ENCODE measurements around the gene PLAAT1.

The PLAAT1 gene

GRCh38 chr3:193240850-193241706 is at the start of gene PLAAT1:
TSS of gene PLAAT1 (plus strand) at chr3:193241222. CDS start at chr3:193255651, 14,429 bp downstream.
- DNase-seq, result peak; percentile 63

DNA sequence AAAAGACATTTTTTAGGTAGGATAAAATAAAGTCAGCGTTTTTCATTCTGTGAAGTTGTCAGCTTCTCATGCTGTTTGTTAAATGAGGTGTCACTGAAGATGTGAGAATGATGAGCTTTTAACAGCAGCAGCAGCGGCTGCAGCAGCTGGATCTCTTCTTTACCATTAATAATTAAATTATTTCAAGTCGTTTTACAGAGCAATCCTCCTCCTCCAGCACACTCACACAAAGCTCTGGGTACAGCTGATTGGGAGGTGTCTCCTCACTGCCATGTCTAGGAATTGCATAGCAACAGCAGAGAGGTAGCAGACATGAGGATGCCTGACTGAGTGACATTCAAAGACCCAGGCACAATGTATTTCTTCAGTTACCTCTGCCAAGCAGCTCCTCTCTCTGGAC is 46.7 kb upstream of the PLAAT1 start:
- DNase-seq, result no peak

GRCh38 chr3:193196746-193197145 is 44.3 kb upstream of the PLAAT1 start:
- DNase-seq, result no peak

- peak; percentile 85 for DNase-seq
Observed at GRCh38 chr3:193207290-193208273, 33.4 kb upstream of the PLAAT1 start.

GRCh38 chr3:193210618-193211017 is 30.4 kb upstream of the PLAAT1 start:
- DNase-seq, result no peak

DNA sequence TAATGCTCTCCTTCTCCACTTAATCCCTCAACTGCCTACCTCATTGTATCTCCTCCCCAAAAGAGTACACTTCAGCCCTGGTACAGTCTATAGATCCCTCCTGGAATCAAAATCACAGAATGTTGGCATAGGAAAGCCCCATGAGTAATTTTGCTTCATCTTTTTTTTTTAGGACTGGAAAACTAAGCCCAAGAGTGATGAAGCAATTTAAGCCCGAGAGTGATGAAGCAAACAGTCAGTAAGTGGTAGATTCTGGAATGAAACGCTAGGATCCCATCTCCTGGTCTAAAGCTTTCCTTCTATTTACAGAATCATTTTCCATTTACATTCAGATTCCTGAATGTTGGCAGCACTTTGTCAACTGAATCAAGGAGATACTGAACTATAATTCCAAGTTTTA is 29.8 kb upstream of the PLAAT1 start:
- DNase-seq, result no peak

DNA sequence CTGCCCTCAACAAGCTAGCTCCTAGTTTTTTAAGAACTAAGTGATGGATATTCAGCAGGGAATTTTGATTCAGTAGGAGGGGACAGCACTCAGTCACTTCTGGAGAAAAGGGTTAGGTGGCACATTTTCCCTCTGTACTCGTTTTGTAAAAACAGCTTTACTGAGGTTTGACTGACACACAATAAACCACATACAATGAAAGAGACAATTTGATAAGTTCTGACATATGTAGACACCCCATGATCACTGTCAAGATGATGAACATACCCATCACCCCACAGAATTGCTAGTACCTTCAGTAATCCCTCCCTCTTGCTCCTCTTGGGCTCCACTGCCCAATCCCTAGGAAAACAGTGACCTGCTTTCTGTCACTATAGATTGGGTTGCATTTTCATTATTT is 29.0 kb upstream of the PLAAT1 start:
- DNase-seq, result no peak

DNA sequence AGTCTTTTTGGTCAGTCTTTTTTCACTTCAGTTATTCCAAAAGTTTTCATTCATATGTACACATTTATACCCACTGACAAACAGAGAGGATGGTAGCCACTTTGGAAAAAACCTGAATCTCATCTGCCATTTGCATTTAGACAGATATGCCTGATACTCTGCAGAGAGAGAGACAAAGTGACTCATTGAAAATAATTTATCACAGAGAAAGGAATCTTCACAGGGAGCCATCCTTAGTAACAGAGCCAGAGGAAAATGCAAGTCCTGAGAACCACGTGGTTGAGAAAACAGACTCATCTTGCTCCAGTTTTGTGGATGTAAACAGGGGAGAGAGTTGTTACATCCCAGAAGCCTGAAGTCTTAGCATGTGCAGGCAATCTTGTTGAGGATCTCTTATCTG is 28.2 kb upstream of the PLAAT1 start:
- DNase-seq, result no peak

DNA sequence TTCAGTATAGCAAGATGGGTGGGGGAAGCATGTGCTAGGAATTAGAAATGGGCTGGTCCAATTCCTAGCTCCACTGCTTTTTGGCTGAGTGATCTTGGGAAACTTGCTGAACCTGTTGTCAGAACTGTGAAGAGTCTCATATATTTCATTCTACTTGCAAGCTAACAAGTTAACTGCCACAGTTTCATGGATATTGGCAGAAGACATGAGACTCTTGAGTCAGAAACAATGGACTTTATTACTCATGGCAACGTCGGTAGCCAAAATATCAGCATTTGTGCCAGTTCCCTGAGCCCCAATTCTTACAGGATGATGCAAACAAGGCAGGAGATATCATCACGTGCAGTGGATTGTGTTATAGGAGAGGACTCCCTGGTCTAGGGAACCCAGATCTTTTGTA is 26.6 kb upstream of the PLAAT1 start:
- DNase-seq, result no peak

- no peak for DNase-seq
Observed at GRCh38 chr3:193225302-193226125, 15.5 kb upstream of the PLAAT1 start.

GRCh38 chr3:193228206-193228605 is 12.8 kb upstream of the PLAAT1 start:
- DNase-seq, result no peak

DNA sequence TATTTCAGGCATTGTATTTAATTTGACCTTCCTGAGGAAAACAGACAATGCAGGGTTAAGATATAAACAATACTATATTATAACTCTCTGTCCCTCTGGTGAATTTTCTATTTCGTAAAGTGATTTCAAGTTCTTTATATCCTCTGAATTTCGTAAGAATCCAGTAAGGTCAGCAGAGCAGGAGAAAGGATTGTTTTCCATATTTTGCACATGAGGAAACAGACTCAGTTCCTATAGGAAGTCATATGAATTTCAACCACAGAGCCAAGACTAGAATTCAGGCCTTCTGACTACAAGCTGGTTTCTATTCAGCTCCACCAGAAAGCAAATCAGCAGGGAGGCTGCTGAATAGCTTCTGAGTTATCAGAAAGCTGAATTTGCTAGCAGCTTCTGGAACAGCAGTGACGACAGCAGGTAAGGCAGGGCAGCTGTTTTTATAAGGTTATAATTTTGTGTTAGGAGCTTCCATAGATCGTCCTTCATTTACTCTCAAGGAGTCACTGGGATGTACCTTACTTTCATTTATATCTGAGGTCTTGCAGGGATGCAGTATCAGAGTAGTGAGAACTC is 11.1 kb upstream of the PLAAT1 start:
- DNase-seq, result no peak

DNA sequence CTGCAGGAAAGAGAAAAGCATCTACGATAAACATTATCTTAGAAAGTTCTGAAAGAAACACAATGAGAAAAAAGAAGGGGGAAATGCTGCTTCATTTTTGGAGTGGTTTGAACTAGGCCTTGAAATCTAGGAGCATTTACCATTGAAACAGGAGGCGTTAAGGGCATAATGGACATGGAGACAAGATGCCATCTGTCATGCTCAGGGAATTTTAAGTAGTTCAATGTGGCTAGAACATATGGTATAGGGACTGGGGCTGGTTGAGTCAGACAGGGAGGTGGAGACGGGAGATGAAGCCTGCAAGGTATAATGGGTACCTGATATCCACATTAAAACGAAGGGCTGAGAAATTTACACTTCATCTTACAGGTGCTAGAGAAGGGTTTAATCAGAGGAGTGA is 10.4 kb upstream of the PLAAT1 start:
- DNase-seq, result no peak

- no peak for DNase-seq
Observed at GRCh38 chr3:193231201-193231600, 9.8 kb upstream of the PLAAT1 start.

DNA sequence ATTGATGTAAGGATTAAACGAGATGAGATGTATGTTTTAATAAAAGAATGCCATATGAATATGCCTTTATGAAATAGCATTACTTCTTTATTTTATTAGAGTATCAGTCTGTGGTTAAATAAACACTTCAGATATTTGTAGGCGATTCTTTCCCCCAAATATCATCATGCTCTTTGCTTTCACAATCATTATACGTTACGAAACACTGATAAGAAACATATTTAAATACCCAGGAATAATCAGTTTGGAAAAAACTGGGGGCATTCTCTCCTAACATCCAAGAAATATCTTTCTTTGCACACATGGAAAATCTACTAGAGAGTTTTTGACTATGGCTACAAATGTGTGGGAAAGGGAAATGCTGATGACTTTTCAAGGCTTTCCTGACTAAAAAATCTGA is 4.4 kb upstream of the PLAAT1 start:
- no peak for DNase-seq

DNA sequence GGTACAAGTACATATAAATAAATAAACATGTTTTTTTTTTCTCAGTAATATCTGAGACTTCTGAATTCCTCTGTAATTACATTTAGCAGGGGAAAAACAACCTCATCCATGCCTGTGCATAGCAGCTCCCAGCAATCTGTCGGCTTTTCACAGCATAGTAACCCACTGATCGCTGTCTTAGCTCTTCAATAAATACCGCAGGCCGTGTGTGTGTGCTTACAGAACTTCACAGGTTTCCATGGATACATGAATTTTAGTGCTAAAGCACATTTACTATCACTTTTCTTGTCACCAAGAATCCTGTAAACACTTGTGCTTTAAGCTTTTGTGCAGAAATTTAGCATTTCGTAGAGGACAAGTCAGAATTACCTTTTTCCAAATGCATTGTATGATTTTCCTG is 4.0 kb upstream of the PLAAT1 start:
- DNase-seq, result no peak

DNA sequence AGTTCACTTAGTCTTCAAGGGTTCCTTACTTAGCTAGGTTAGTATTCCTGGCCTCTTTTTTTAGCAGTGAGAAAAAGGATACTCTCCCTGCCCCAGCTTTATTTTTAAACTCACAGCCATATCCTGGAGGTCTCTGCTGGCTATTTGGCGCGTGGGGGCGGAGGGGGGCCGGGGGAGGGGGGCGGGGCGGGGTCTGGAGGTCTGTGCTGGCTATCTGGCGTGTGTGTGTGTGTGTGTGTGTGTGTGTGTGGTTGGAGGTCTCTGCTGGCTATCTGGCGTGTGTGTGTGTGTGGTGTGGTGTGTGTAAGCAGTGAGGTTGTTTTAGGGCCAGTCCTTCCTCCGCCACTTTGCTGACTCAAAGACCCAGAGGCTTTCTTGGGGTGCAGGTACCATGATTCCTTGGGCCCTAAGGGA is 579 bp upstream of the PLAAT1 start:
- DNase-seq, result no peak

DNA sequence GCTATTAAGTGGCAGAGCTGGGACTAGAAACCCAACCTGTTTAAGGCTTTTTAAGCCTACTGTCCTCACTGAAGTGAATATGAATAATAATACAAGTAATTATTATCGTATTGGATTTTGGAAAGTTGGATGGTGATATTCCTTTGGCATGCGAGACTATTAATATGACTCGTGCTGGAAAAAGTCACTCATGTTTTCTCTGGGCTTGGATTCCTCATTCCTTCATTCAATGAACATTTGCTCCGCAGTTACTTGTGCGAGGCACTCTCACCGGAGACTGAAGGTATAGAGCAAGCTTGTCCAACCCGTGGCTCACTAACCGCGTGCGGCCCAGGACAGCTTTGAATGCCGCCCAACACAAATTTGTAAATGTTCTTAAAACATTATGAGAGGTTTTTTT is 694 bp downstream of the PLAAT1 start:
- no peak for DNase-seq

GRCh38 chr3:193243571-193243970 is 2.5 kb downstream of the PLAAT1 start:
- DNase-seq, result no peak

DNA sequence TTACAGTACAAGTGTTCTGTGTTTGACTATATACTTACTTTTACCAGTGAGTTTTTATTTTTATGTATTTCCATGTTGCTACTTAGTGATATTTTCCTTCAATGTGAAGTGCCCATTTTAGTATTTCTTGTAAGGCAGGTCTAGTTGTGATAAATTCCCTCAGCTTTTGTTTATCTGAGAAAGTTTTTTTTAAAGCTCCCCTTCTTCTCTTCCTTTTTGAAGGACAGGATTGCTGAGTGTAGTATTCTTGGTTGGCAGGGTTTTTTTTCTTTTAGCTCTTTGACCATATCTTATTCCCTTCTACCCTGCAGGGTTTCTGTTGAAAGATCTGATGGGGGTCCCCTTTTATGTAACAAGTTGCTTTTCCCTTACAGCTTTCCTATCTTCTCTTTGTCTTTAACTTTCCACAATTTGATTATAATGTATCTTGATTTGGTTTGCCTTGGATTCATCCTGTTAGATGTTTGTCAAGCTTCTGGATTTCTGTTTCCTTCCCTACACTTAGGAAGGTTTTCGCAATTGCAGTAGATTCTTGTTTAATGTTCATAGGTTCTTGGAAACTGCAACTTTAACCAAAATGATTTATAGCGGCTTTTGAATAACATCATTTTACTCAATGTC is 7.9 kb downstream of the PLAAT1 start:
- DNase-seq, result no peak

DNA sequence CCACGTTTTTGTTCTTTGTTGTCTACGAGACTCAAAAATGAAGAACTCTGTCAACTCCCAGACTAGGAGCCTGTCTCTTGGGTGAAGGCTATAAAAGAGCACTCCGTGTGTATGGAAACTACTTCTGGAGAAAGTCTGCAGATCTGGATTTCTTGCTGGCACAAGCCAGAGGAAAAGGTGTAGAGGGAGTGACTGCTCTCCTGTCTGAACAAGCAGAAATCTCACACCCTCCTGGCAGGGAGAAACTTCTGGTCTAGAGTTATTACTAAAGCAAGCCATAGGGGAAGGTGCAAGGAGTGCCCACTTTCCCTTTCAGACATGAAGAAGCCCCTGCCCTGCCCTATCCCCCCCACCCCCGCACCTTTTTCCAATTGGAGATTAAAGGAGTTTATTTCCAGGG is 9.5 kb downstream of the PLAAT1 start:
- no peak for DNase-seq

Data from DMS153 (cell line).